Muscle layer of duodenum (tissue), 2 donors: Measurements from ENCODE around the gene SPRED3.
"Not testable (repeated sequence)": the region's sequence is repeated elsewhere in the genome, so short reads cannot be mapped to it uniquely, and the experiment has no call there.

ENCODE experiments used
- H3K27ac ChIP-seq: one replicate; pipeline ENCODE4 v1.7.0; 2013; ENCODE audit warnings: mild to moderate bottlenecking, low read length
- H3K27me3 ChIP-seq: one replicate; pipeline ENCODE4 v1.7.0; 2013; ENCODE audit warnings: low read depth, mild to moderate bottlenecking, control low read depth, low read length
- H3K36me3 ChIP-seq, 2 donors: one replicate each; pipeline ENCODE4 v1.7.0; 2013; ENCODE audit warnings: low read length in 2 of 2, control low read depth in 1 of 2, mild to moderate bottlenecking in 1 of 2; ENCODE audit not compliant: insufficient read depth in 2 of 2, control insufficient read depth in 1 of 2
- H3K4me1 ChIP-seq, 2 donors: one replicate each; pipeline ENCODE4 v1.7.0; 2013; ENCODE audit warnings: low read length in 2 of 2, mild to moderate bottlenecking in 2 of 2, control low read depth in 1 of 2, moderate library complexity in 1 of 2; ENCODE audit not compliant: insufficient read depth in 2 of 2, control insufficient read depth in 1 of 2
- H3K4me3 ChIP-seq, 2 donors: one replicate each; pipeline ENCODE4 v1.7.0; 2013; ENCODE audit warnings: low read length in 2 of 2, low read depth in 1 of 2, mild to moderate bottlenecking in 1 of 2
- H3K9me3 ChIP-seq, 2 donors: one replicate each; pipeline ENCODE4 v1.7.0; 2013; ENCODE audit warnings: low read length in 2 of 2, control low read depth in 1 of 2, mild to moderate bottlenecking in 1 of 2; ENCODE audit not compliant: control insufficient read depth in 1 of 2
- donor health status: healthy.

Gene SPRED3

GRCh38 chr19:38395381-38396114 lies 7.1 kb downstream of the SPRED3 start:
- H3K4me1 ChIP-seq, result no peaks in the 10 kb centered on the region
- peaks cover 27% of the 10 kb centered on the region for H3K27me3 ChIP-seq
- H3K27ac ChIP-seq, result no peak overlapping the region
- no peak overlapping the region for H3K4me3 ChIP-seq
- H3K36me3 ChIP-seq, result no peaks in the 10 kb centered on the region
- no peaks in the 10 kb centered on the region for H3K9me3 ChIP-seq

- H3K36me3 ChIP-seq, result no peaks in the 10 kb centered on the region
- H3K4me3 ChIP-seq, result no peak overlapping the region
- H3K27me3 ChIP-seq, result peaks cover 24% of the 10 kb centered on the region
- H3K4me1 ChIP-seq, result no peaks in the 10 kb centered on the region
- H3K9me3 ChIP-seq, result no peaks in the 10 kb centered on the region
- H3K27ac ChIP-seq, result no peak overlapping the region
Observed at GRCh38 chr19:38399081-38399480, 10.6 kb downstream of the SPRED3 start.

- peaks cover 20% of the 10 kb centered on the region for H3K27me3 ChIP-seq
- H3K4me3 ChIP-seq, result no peak overlapping the region
- no peaks in the 10 kb centered on the region for H3K4me1 ChIP-seq
- no peaks in the 10 kb centered on the region for H3K36me3 ChIP-seq
- no peaks in the 10 kb centered on the region for H3K9me3 ChIP-seq
- no peak overlapping the region for H3K27ac ChIP-seq
Observed at GRCh38 chr19:38399537-38399936, 11.0 kb downstream of the SPRED3 start.

GRCh38 chr19:38400361-38400760 lies 11.9 kb downstream of the SPRED3 start:
- Histone ChIP-seq H3K27me3 (peaks cover 12% of the 10 kb centered on the region), H3K9me3 (no peaks in the 10 kb centered on the region), H3K27ac (no peak overlapping the region), H3K4me1 (no peaks in the 10 kb centered on the region), H3K4me3 (no peak overlapping the region), H3K36me3 (peaks cover 4 to 8% of the 10 kb centered on the region in 2 donors)

- peaks cover 6 to 10% of the 10 kb centered on the region in 2 donors for H3K36me3 ChIP-seq
- peaks cover 12% of the 10 kb centered on the region for H3K27me3 ChIP-seq
- no peaks in the 10 kb centered on the region for H3K9me3 ChIP-seq
- no peak overlapping the region for H3K27ac ChIP-seq
- H3K4me1 ChIP-seq, result no peaks in the 10 kb centered on the region
- H3K4me3 ChIP-seq, result no peak overlapping the region
Observed at GRCh38 chr19:38401148-38401547, 12.7 kb downstream of the SPRED3 start.

- peaks cover 13 to 19% of the 10 kb centered on the region in 2 donors for H3K36me3 ChIP-seq
- peaks cover 9% of the 10 kb centered on the region for H3K27me3 ChIP-seq
- H3K4me1 ChIP-seq, result no peaks in the 10 kb centered on the region
- no peaks in the 10 kb centered on the region for H3K9me3 ChIP-seq
- no peak overlapping the region for H3K27ac ChIP-seq
- H3K4me3 ChIP-seq, result peak overlapping the region; percentile 60 to 99
Observed at GRCh38 chr19:38402623-38402966, 14.1 kb downstream of the SPRED3 start.

- peaks cover 13 to 19% of the 10 kb centered on the region in 2 donors for H3K36me3 ChIP-seq
- peak within 1 kb of the TSS; percentile 60 to 99 for H3K4me3 ChIP-seq
- H3K4me1 ChIP-seq, result no peaks in the 10 kb centered on the region
- no peak within 1 kb of the TSS for H3K27ac ChIP-seq
- H3K27me3 ChIP-seq, result peaks cover 7% of the 10 kb centered on the region
- H3K9me3 ChIP-seq, result no peaks in the 10 kb centered on the region
Observed at GRCh38 chr19:38402967-38403674, 14.6 kb downstream of the SPRED3 start, which contains the start of gene FAM98C. Gene FAM98C (plus strand): TSS chr19:38403093. CDS start chr19:38403154, 61 bp downstream.

GRCh38 chr19:38404858-38405257 lies 16.4 kb downstream of the SPRED3 start:
- Histone ChIP-seq H3K27ac (no peak overlapping the region), H3K4me1 (no peaks in the 10 kb centered on the region), H3K27me3 (peaks cover 6% of the 10 kb centered on the region), H3K4me3 (no peak overlapping the region), H3K36me3 (peaks cover 13 to 19% of the 10 kb centered on the region in 2 donors), H3K9me3 (no peaks in the 10 kb centered on the region)

- Histone ChIP-seq H3K4me3 (no peak overlapping the region), H3K4me1 (no peaks in the 10 kb centered on the region), H3K36me3 (peaks cover 13 to 19% of the 10 kb centered on the region in 2 donors), H3K9me3 (no peaks in the 10 kb centered on the region), H3K27ac (no peak overlapping the region), H3K27me3 (peaks cover 1% of the 10 kb centered on the region)
Observed at GRCh38 chr19:38405276-38405675, 16.8 kb downstream of the SPRED3 start.

GRCh38 chr19:38409631-38410133 lies 21.2 kb downstream of the SPRED3 start:
- no peak overlapping the region for H3K4me3 ChIP-seq
- H3K27ac ChIP-seq, result no peak overlapping the region

GRCh38 chr19:38410407-38410806 lies 21.9 kb downstream of the SPRED3 start:
- H3K27me3 ChIP-seq, H3K9me3 ChIP-seq, H3K27ac ChIP-seq, H3K4me1 ChIP-seq, H3K4me3 ChIP-seq: not testable (repeated sequence)
- peaks cover 8 to 11% of the 10 kb centered on the region in 2 donors for H3K36me3 ChIP-seq

More at GRCh38 chr19:38409631-38410133, 21.2 kb downstream of the SPRED3 start:
- H3K4me1 ChIP-seq, result no peaks in the 10 kb centered on the region
- no peaks in the 10 kb centered on the region for H3K27me3 ChIP-seq
- no peaks in the 10 kb centered on the region for H3K9me3 ChIP-seq
- peaks cover 13 to 18% of the 10 kb centered on the region in 2 donors for H3K36me3 ChIP-seq
